Ectodermal cell (in vitro differentiated cells): ENCODE measurements around the gene OTUD3.

Experiments used
- H3K27ac ChIP-seq: 2 replicates; pipeline ENCODE4 v1.7.0; 2013; ENCODE audit warnings: mild to moderate bottlenecking, low read depth, low read length; ENCODE audit not compliant: insufficient read depth, poor library complexity, severe bottlenecking
- H3K27me3 ChIP-seq: 2 replicates; pipeline ENCODE4 v1.7.0; 2013; ENCODE audit warnings: mild to moderate bottlenecking, low read length; ENCODE audit not compliant: insufficient read depth, control insufficient read depth, poor library complexity, severe bottlenecking
- H3K36me3 ChIP-seq: one replicate; pipeline ENCODE4 v1.7.0; 2013; ENCODE audit warnings: low read length; ENCODE audit not compliant: control insufficient read depth, insufficient read depth
- H3K4me1 ChIP-seq: one replicate; pipeline ENCODE4 v1.7.0; 2013; ENCODE audit warnings: low read length; ENCODE audit not compliant: control insufficient read depth, insufficient read depth
- H3K4me3 ChIP-seq: 2 replicates; pipeline ENCODE4 v1.7.0; 2013; ENCODE audit warnings: low read depth, low read length, control low read depth; ENCODE audit not compliant: insufficient read depth
- H3K9me3 ChIP-seq: 2 replicates; pipeline ENCODE4 v1.7.0; 2013; ENCODE audit warnings: mild to moderate bottlenecking, low read length, moderate library complexity; ENCODE audit not compliant: control insufficient read depth
- WGBS, 2 experiments: methylation state at CpG; one replicate each; pipeline ENCODE4 v1.1.7; 2013; ENCODE audit warnings: missing lambda C conversion rate in 2 of 2; 5-methylcytosine and 5-hydroxymethylcytosine counted together

OTUD3 gene

GRCh38 chr1:19852036-19852435 is 30.2 kb upstream of the OTUD3 start:
- Histone ChIP-seq H3K4me3 (no peak overlapping the region), H3K27me3 (no peaks in the 10 kb centered on the region), H3K9me3 (no peaks in the 10 kb centered on the region), H3K27ac (no peak overlapping the region), H3K4me1 (no peaks in the 10 kb centered on the region), H3K36me3 (no peaks in the 10 kb centered on the region)
- 85 to 93% methylated on average over 1 of the region's 1 CpG for WGBS, 2 experiments

- no peaks in the 10 kb centered on the region for H3K4me1 ChIP-seq
- H3K4me3 ChIP-seq = no peak overlapping the region
- no peaks in the 10 kb centered on the region for H3K9me3 ChIP-seq
- H3K36me3 ChIP-seq = no peaks in the 10 kb centered on the region
- no peak overlapping the region for H3K27ac ChIP-seq
- no peaks in the 10 kb centered on the region for H3K27me3 ChIP-seq
Observed at GRCh38 chr1:19854866-19855265, 27.3 kb upstream of the OTUD3 start.

GRCh38 chr1:19858893-19859292 is 23.3 kb upstream of the OTUD3 start:
- H3K27me3 ChIP-seq = no peaks in the 10 kb centered on the region
- no peaks in the 10 kb centered on the region for H3K36me3 ChIP-seq
- H3K4me3 ChIP-seq = no peak overlapping the region
- 74 to 81% methylated on average over 5 of the region's 5 CpGs for WGBS, 2 experiments
- no peaks in the 10 kb centered on the region for H3K9me3 ChIP-seq
- H3K4me1 ChIP-seq = no peaks in the 10 kb centered on the region
- H3K27ac ChIP-seq = no peak overlapping the region

GRCh38 chr1:19859876-19860275 is 22.3 kb upstream of the OTUD3 start:
- Histone ChIP-seq H3K4me3 (no peak overlapping the region), H3K36me3 (no peaks in the 10 kb centered on the region), H3K27ac (no peak overlapping the region), H3K27me3 (no peaks in the 10 kb centered on the region), H3K9me3 (no peaks in the 10 kb centered on the region), H3K4me1 (no peaks in the 10 kb centered on the region)
- 93 to 94% methylated on average over 2 of the region's 2 CpGs for WGBS, 2 experiments

GRCh38 chr1:19860418-19860817 is 21.8 kb upstream of the OTUD3 start:
- Histone ChIP-seq H3K27me3 (no peaks in the 10 kb centered on the region), H3K36me3 (no peaks in the 10 kb centered on the region), H3K4me1 (no peaks in the 10 kb centered on the region), H3K9me3 (no peaks in the 10 kb centered on the region), H3K27ac (no peak overlapping the region), H3K4me3 (no peak overlapping the region)
- 82 to 87% methylated on average over 2 of the region's 2 CpGs for WGBS, 2 experiments

- no peaks in the 10 kb centered on the region for H3K36me3 ChIP-seq
- 79 to 80% methylated on average over 2 of the region's 2 CpGs for WGBS, 2 experiments
- no peaks in the 10 kb centered on the region for H3K27me3 ChIP-seq
- H3K4me3 ChIP-seq = no peak overlapping the region
- H3K27ac ChIP-seq = no peak overlapping the region
- H3K9me3 ChIP-seq = no peaks in the 10 kb centered on the region
- no peaks in the 10 kb centered on the region for H3K4me1 ChIP-seq
Observed at GRCh38 chr1:19861034-19861433, 21.2 kb upstream of the OTUD3 start.

- no peaks in the 10 kb centered on the region for H3K4me1 ChIP-seq
- WGBS, 2 experiments = 93 to 100% methylated on average over 1 of the region's 1 CpG
- no peak overlapping the region for H3K4me3 ChIP-seq
- H3K27ac ChIP-seq = no peak overlapping the region
- H3K9me3 ChIP-seq = no peaks in the 10 kb centered on the region
- H3K27me3 ChIP-seq = no peaks in the 10 kb centered on the region
- no peaks in the 10 kb centered on the region for H3K36me3 ChIP-seq
Observed at GRCh38 chr1:19861842-19862530, 20.2 kb upstream of the OTUD3 start.

- no peak overlapping the region for H3K27ac ChIP-seq
- H3K4me3 ChIP-seq = no peak overlapping the region
- H3K27me3 ChIP-seq = no peaks in the 10 kb centered on the region
- H3K36me3 ChIP-seq = no peaks in the 10 kb centered on the region
- no peaks in the 10 kb centered on the region for H3K9me3 ChIP-seq
- no peaks in the 10 kb centered on the region for H3K4me1 ChIP-seq
- 86 to 91% methylated on average over 3 of the region's 3 CpGs for WGBS, 2 experiments
Observed at GRCh38 chr1:19862944-19863343, 19.3 kb upstream of the OTUD3 start.

GRCh38 chr1:19864570-19865160 is 17.5 kb upstream of the OTUD3 start:
- no peaks in the 10 kb centered on the region for H3K9me3 ChIP-seq
- no peak overlapping the region for H3K4me3 ChIP-seq
- WGBS, 2 experiments = 100% methylated on average over 1 of the region's 1 CpG
- H3K27me3 ChIP-seq = no peaks in the 10 kb centered on the region
- H3K36me3 ChIP-seq = no peaks in the 10 kb centered on the region
- H3K4me1 ChIP-seq = no peaks in the 10 kb centered on the region
- H3K27ac ChIP-seq = no peak overlapping the region

GRCh38 chr1:19866029-19866428 is 16.2 kb upstream of the OTUD3 start:
- Histone ChIP-seq H3K4me1 (no peaks in the 10 kb centered on the region), H3K27me3 (no peaks in the 10 kb centered on the region), H3K9me3 (no peaks in the 10 kb centered on the region), H3K4me3 (no peak overlapping the region), H3K27ac (no peak overlapping the region), H3K36me3 (no peaks in the 10 kb centered on the region)
- WGBS, 2 experiments = 85 to 90% methylated on average over 1 of the region's 1 CpG
